Lower leg skin (tissue), 3 donors: ENCODE results near the gene IL1RAPL1.

ENCODE experiments used
- POLR2A ChIP-seq, 2 donors: fragments of 450-650 bp; IDR thresholded peaks; one replicate each; pipeline ENCODE4 v1.6.1; 2016 to 2017; ENCODE audit warnings: antibody characterized with exemption in 2 of 2, mild to moderate bottlenecking in 1 of 2, moderate library complexity in 1 of 2
- TF ChIP-seq, protein P1 (sequence below), 3 donors: fragments of 450-650 bp; IDR thresholded peaks; one replicate each; pipeline ENCODE4 v1.5.1; 2016; ENCODE audit warnings: antibody characterized with exemption in 3 of 3, mild to moderate bottlenecking in 3 of 3, moderate library complexity in 2 of 3

DNA sequence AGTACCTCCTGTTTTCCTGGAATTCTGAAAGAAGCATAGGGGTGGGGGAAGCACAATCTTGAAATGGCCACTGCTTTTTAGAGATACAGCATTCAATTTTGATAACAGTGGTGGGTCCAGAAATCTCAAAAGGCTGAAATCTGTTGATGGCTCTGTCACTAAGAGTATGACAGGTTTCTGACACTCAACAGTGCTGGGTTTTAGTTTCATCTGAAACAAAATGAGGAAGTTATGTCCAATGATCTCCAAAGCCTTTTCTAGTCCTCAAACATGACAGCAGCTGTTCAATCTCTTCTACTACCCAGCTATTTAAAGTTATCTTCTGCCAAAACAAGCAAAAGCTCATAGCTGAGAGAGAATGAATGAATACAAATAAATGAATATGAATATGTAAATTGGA is 110.5 kb downstream of the IL1RAPL1 start:
- no peak for TF ChIP-seq POLR2A (IDR thresholded peaks at IDR 0.05)
- TF ChIP-seq, protein P1, sequence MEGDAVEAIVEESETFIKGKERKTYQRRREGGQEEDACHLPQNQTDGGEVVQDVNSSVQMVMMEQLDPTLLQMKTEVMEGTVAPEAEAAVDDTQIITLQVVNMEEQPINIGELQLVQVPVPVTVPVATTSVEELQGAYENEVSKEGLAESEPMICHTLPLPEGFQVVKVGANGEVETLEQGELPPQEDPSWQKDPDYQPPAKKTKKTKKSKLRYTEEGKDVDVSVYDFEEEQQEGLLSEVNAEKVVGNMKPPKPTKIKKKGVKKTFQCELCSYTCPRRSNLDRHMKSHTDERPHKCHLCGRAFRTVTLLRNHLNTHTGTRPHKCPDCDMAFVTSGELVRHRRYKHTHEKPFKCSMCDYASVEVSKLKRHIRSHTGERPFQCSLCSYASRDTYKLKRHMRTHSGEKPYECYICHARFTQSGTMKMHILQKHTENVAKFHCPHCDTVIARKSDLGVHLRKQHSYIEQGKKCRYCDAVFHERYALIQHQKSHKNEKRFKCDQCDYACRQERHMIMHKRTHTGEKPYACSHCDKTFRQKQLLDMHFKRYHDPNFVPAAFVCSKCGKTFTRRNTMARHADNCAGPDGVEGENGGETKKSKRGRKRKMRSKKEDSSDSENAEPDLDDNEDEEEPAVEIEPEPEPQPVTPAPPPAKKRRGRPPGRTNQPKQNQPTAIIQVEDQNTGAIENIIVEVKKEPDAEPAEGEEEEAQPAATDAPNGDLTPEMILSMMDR (IDR thresholded peaks at IDR 0.05), result no peak
